ENCODE measurements around the gene ENPP3. TPM values are rescaled to one million over a fixed set of nuclear protein-coding genes. Genes with fewer than 3 reads are reported as not detected.
"Not testable (repeated sequence)": the region's sequence is repeated elsewhere in the genome, so short reads cannot be mapped to it uniquely, and the experiment has no call there.

ENPP3 gene
- total and polyA plus RNA-seq, 10 of the 15 experiments (the other 5 are each of a cell fraction or from before 2014, with no cell fraction given), result 0.01 TPM; not detected in 9

DNA sequence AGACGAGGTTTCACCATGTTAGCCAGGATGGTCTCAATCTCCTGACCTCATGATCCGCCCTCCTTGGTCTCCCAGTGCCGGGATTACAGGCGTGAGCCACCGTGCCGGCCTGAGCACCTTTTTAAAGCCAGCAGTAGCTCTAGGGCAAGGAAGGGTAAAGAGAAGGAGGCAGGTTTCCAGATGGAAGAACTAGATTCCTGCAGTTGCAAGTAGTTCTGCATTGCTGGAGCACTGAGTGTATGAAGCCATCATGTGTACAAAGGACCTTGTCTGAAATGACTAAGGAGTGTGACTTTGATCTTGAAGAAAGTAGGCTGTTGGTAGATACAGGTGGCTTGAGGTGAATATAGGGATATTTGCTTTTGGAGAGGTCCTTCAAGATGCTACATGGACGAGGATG, 59.9 kb downstream of the ENPP3 start:
- FAIRE-seq, result no peak
- RAD21 ChIA-PET (ENCODE audit: unreplicated experiment), result no interaction called here

DNA sequence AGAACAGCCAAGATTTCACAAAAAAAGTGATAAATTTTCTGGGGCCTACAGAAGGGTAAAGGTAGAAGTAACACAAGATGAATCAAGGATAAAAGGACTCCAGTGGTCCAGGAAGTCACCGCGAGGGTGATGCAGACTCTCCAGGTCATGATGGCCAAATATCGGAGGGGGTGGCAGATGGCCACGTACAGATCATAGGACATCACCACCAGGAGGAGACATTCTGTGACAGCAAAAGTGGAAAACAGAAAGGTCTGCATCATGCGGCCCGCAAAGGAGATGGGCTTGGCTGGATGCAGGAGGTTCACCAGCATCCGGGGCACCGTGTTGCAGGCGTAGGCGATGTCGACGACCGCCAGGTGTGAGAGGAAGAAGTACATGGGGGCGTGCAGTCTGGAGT, 63.7 kb downstream of the ENPP3 start:
- WGBS (ENCODE audit: insufficient coverage, insufficient replicate concordance, low lambda C conversion rate, missing lambda C conversion rate), result no CpG with 5 or more reads among the region's 14 CpGs
- CTCF ChIA-PET; H3K27me3 ChIP-seq (replicated peaks in 1 of 2; ENCODE audit: control insufficient read depth in 2 of 2, insufficient read depth in 2 of 2, low read length in 1 of 2); RAD21 ChIA-PET (ENCODE audit: unreplicated experiment); H2AFZ ChIP-seq (ENCODE audit: control insufficient read depth, low read depth, low read length); H3K79me2 ChIP-seq (ENCODE audit: control insufficient read depth, insufficient read depth, low read length); H3K4me3 ChIP-seq; H3K4me2 ChIP-seq (ENCODE audit: control insufficient read depth, insufficient read depth); in situ Hi-C loops (cut with MboI); H3K9me3 ChIP-seq (replicated peaks; ENCODE audit: control insufficient read depth, insufficient read depth, low read length); intact Hi-C loops (cut with micrococcal nuclease; ENCODE audit: unreplicated experiment); H4K20me1 ChIP-seq (ENCODE audit: control insufficient read depth, insufficient read depth); H3K9ac ChIP-seq (ENCODE audit: control insufficient read depth, insufficient read depth, low read length); H3K36me3 ChIP-seq (ENCODE audit: control insufficient read depth in 2 of 2, insufficient read depth in 2 of 2, low read length in 1 of 2); ATAC-seq; SMC1A ChIA-PET (ENCODE audit: uncharacterized antibody, unreplicated experiment); POLR2A ChIA-PET; DNase-seq (ENCODE audit: low read depth, low spot score); FAIRE-seq; H3K27ac ChIP-seq (ENCODE audit: control insufficient read depth, insufficient read depth); BruUV-seq (replicated peaks); H3K4me1 ChIP-seq (ENCODE audit: control insufficient read depth, insufficient read depth, low read length): not testable (repeated sequence)

More for the DNA sequence above, 59.9 kb downstream of the ENPP3 start:
- no peak for TF ChIP-seq STAT1 (conservative IDR thresholded peaks at IDR 0.05)
- TF ChIP-seq TCF7 (IDR thresholded peaks at IDR 0.05; ENCODE audit: borderline replicate concordance), result 0 out of 2 replicates have a peak, but pooled peaks have one; percentile 25
- TF ChIP-seq ZNF384 (IDR thresholded peaks at IDR 0.05; ENCODE audit: borderline replicate concordance, low read depth, low read length), result no peak
- TF ChIP-seq PAX8 (IDR thresholded peaks at IDR 0.05), result no peak
- no peak overlapping the region for H3K9ac ChIP-seq (ENCODE audit: control insufficient read depth, insufficient read depth, low read length)
- H3K4me2 ChIP-seq (ENCODE audit: control insufficient read depth, insufficient read depth), result no peak overlapping the region
- no peaks in the 10 kb centered on the region for H3K36me3 ChIP-seq (ENCODE audit: control insufficient read depth in 2 of 2, insufficient read depth in 2 of 2, low read length in 1 of 2)
- SMC1A ChIA-PET (ENCODE audit: uncharacterized antibody, unreplicated experiment), result no interaction called here
- no peak overlapping the region for H3K4me3 ChIP-seq
- H2AFZ ChIP-seq (ENCODE audit: control insufficient read depth, low read depth, low read length), result no peak overlapping the region
- POLR2A ChIA-PET, result interaction anchor here (0.6 kb wide), 1 partner anchor 387 kb away, joined by 3 read pairs; no protein-coding TSS in a partner anchor
- no peaks in the 10 kb centered on the region for H3K4me1 ChIP-seq (ENCODE audit: control insufficient read depth, insufficient read depth, low read length)
- ATAC-seq (no peak), DNase-seq (ENCODE audit: low read depth, low spot score) (no peak)
- intact Hi-C loops (cut with micrococcal nuclease; ENCODE audit: unreplicated experiment) (no loop called here), in situ Hi-C loops (cut with MboI) (loop anchor here (10.0 kb wide), 1 partner anchor 218 kb away; no protein-coding TSS in a partner anchor)
- no peaks in the 10 kb centered on the region for H4K20me1 ChIP-seq (ENCODE audit: control insufficient read depth, insufficient read depth)
- no peaks in the 10 kb centered on the region for H3K27me3 ChIP-seq (replicated peaks in 1 of 2; ENCODE audit: control insufficient read depth in 2 of 2, insufficient read depth in 2 of 2, low read length in 1 of 2)
- no peaks in the 10 kb centered on the region for H3K79me2 ChIP-seq (ENCODE audit: control insufficient read depth, insufficient read depth, low read length)
- no TSS peak for BruUV-seq (replicated peaks)
- 50% methylated on average over 7 of the region's 7 CpGs for WGBS (ENCODE audit: insufficient coverage, insufficient replicate concordance, low lambda C conversion rate, missing lambda C conversion rate)
- H3K9me3 ChIP-seq (replicated peaks; ENCODE audit: control insufficient read depth, insufficient read depth, low read length), result no peaks in the 10 kb centered on the region
- CTCF ChIA-PET, result interaction anchor here (2.3 to 4.1 kb wide), 2 partner anchors 214 to 219 kb away, joined by 19 to 41 read pairs; no protein-coding TSS in a partner anchor
- no peak overlapping the region for H3K27ac ChIP-seq (ENCODE audit: control insufficient read depth, insufficient read depth)

DNA sequence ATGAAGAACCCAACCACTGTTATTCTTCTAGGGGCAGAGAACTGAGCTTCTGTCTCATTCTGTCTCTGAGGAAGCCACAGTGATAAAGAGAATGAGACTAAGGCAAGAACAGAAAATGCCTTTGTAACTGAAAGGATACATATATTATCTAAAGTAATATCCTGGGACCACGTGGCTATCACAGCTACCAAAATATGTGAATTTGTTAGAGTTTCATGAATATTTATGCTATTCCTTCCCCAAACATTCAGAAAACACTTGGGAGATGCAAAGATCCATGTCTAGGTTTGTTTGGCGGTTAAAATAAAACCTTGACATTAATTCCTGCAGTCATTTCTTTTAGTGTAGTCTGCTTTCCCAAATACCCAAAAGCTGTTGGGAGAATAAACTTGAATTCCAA, 66.8 kb downstream of the ENPP3 start:
- ATAC-seq; H3K9me3 ChIP-seq (replicated peaks; ENCODE audit: control insufficient read depth, insufficient read depth, low read length); in situ Hi-C loops (cut with MboI); H3K4me3 ChIP-seq; BruUV-seq (replicated peaks); CTCF ChIA-PET; RAD21 ChIA-PET (ENCODE audit: unreplicated experiment); H4K20me1 ChIP-seq (ENCODE audit: control insufficient read depth, insufficient read depth); H2AFZ ChIP-seq (ENCODE audit: control insufficient read depth, low read depth, low read length); SMC1A ChIA-PET (ENCODE audit: uncharacterized antibody, unreplicated experiment); H3K36me3 ChIP-seq (ENCODE audit: control insufficient read depth in 2 of 2, insufficient read depth in 2 of 2, low read length in 1 of 2); H3K27me3 ChIP-seq (replicated peaks in 1 of 2; ENCODE audit: control insufficient read depth in 2 of 2, insufficient read depth in 2 of 2, low read length in 1 of 2); DNase-seq (ENCODE audit: low read depth, low spot score); FAIRE-seq; H3K79me2 ChIP-seq (ENCODE audit: control insufficient read depth, insufficient read depth, low read length); H3K4me1 ChIP-seq (ENCODE audit: control insufficient read depth, insufficient read depth, low read length); H3K4me2 ChIP-seq (ENCODE audit: control insufficient read depth, insufficient read depth); intact Hi-C loops (cut with micrococcal nuclease; ENCODE audit: unreplicated experiment); H3K27ac ChIP-seq (ENCODE audit: control insufficient read depth, insufficient read depth); H3K9ac ChIP-seq (ENCODE audit: control insufficient read depth, insufficient read depth, low read length); POLR2A ChIA-PET: not testable (repeated sequence)
- no CpG with 5 or more reads among the region's 2 CpGs for WGBS (ENCODE audit: insufficient coverage, insufficient replicate concordance, low lambda C conversion rate, missing lambda C conversion rate)

DNA sequence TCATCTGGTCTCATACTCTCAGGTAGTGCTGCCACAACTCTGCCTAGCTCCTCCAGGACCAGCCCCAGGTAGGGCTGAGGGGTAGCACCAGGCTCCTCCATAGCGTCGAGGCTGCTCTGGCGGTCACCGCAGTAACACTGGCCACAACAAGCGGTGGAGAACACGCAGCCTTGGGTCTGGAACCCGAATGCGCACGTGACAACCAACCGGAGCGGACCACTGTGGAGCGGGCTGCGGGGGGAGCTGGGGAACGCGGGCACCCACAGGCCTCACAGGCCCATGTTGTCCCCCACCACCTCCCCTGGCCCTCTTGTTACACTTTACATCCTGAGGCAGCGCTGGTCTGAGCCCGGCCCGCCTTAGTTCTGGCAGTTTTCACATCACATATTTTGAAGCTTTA, 73.8 kb downstream of the ENPP3 start, which contains the start of gene CTAGE9:
Gene CTAGE9 (minus strand): TSS at position 101 of the 400 bp plus-strand sequence. CDS start 0 bp downstream, at position 101.
- 63% methylated on average over 3 of the region's 18 CpGs for WGBS (ENCODE audit: insufficient coverage, insufficient replicate concordance, low lambda C conversion rate, missing lambda C conversion rate)

More for the DNA sequence above, 73.8 kb downstream of the ENPP3 start, which contains the start of gene CTAGE9:
- H3K4me3 ChIP-seq; H2AFZ ChIP-seq (ENCODE audit: control insufficient read depth, low read depth, low read length); H3K36me3 ChIP-seq (ENCODE audit: control insufficient read depth in 2 of 2, insufficient read depth in 2 of 2, low read length in 1 of 2); RAD21 ChIA-PET (ENCODE audit: unreplicated experiment); H3K9ac ChIP-seq (ENCODE audit: control insufficient read depth, insufficient read depth, low read length); H3K4me1 ChIP-seq (ENCODE audit: control insufficient read depth, insufficient read depth, low read length); DNase-seq (ENCODE audit: low read depth, low spot score); BruUV-seq (replicated peaks); H3K27me3 ChIP-seq (replicated peaks in 1 of 2; ENCODE audit: control insufficient read depth in 2 of 2, insufficient read depth in 2 of 2, low read length in 1 of 2); H3K27ac ChIP-seq (ENCODE audit: control insufficient read depth, insufficient read depth); CTCF ChIA-PET; ATAC-seq; H3K79me2 ChIP-seq (ENCODE audit: control insufficient read depth, insufficient read depth, low read length); POLR2A ChIA-PET; H3K4me2 ChIP-seq (ENCODE audit: control insufficient read depth, insufficient read depth); intact Hi-C loops (cut with micrococcal nuclease; ENCODE audit: unreplicated experiment); in situ Hi-C loops (cut with MboI); H3K9me3 ChIP-seq (replicated peaks; ENCODE audit: control insufficient read depth, insufficient read depth, low read length); H4K20me1 ChIP-seq (ENCODE audit: control insufficient read depth, insufficient read depth); SMC1A ChIA-PET (ENCODE audit: uncharacterized antibody, unreplicated experiment); FAIRE-seq: not testable (repeated sequence)

Data from GM12878 (cell line).